Measurements from ENCODE around the gene TBL2.
"Not testable (repeated sequence)": the region's sequence is repeated elsewhere in the genome, so short reads cannot be mapped to it uniquely, and the experiment has no call there.

TBL2 gene

GRCh38 chr7:73606801-73607691 is 28.7 kb upstream of the TBL2 start:
- peak; percentile 71 for DNase-seq

- DNase-seq = no peak
Observed at GRCh38 chr7:73605601-73606220, 27.3 kb upstream of the TBL2 start.

- no peak for DNase-seq
Observed at GRCh38 chr7:73602721-73603651, 24.6 kb upstream of the TBL2 start.

GRCh38 chr7:73599916-73600315 is 21.5 kb upstream of the TBL2 start:
- no peak for DNase-seq

DNA sequence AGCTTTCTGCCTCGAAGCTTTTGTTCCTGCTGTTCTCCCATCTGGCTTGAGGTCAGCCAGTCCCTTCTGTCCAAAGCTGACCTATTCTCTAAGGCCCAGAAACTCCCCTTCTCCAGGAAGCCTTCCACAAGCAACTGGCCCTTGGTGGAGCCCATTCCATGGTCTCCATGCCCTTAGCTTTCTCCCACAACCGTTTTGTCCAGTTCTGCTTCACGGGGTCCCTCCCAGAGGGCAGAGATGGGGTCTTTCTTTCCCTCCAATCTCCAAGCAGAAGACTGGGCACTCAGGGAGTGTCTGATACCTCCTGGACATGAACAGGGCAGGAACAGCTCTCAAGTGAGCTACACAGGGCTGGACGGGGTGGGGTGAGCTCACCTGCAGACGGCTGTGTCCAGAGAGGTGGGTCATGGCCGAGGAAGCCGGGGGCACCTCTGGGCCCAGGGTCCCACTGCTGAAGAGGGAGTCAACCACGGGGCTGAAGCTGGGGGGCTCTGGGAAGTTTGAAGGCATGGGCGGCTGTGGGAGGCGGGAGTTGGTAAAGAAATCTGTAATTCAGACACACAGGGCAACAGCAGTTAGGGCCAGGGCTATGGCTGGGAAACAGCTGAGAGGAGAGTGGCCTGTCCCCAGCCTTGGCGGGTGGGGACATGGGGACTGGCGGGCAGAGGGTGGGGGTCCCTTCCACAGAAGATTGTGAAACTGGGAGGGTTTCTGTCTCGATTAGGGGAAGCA is 20.9 kb upstream of the TBL2 start:
- DNase-seq = no peak

DNA sequence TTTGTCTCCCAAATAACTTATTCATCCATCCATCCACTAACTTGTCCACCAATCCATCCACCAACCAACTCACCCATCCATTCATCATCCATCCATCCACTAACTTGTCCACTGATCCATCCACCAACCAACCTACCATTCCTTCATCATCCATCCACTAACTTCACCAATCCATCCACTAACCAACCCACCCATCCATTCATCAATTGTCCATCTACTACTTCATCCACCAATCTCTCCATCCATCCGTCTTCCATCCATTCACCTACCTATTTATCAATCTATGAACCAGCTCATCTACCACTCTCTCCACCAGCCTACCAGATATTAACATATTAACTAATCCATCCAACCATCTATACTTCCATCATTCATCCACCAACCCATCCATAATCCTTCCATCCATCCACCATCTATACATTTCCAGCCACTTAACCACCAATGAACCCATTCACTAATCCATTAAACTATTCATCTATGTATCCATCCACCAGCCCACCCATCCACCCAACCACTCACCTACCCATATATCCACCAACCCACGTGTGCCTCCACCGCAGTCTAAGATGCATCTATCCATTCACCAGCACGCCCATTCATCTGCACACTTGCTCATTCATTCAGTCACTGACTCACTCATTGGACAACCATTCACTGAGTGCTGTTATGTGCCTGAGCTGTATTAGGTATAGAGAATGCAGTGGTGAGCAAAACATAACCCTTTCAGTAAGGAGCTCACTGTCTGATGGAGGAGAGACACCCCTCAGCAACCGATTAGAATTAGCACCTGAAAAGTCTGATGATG is 19.8 kb upstream of the TBL2 start:
- DNase-seq = no peak

DNA sequence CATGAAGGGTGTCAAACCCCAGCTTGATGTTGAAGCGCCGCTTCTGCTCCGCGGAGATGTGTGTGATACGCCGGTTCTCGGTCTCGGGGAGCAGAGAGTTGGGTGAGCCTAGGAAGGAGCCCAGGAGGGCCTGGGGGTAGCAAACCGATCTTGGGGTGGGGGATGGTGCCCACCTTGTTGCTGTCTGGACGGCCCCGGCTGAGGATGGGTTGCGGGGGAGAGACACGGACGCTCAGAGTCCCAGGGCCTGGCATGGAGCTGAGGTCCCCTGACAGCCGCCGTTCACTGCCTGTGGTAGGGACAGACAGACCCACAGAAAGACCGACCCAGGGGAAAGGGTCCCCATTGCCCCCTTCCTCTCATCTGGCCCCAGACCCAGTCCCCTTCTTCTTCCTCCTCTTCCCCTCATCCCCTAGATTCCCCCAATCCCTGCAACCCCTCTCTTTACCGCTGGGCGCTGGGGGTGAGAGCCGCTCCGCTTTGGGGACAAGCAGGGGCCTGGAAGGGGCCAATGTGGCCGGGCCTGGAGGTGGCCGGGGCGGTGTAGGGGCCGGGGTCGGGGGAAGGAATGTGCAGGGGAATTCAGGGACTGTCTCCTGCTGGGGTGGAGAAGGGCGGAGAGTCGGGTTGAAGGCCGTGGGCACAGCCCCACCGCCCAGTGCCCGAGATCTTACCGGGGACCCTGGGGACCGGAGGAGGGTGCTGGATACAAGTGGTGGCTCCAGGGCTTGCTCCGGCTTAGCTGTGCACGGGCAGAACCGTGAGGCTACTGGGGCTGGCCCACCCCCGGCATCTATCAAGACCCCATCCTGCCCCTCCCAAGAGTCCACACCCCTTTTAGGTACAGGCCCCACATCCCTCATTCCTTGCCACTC is 18.0 kb upstream of the TBL2 start:
- no peak for DNase-seq

- no peak for DNase-seq
Observed at GRCh38 chr7:73595358-73595757, 17.0 kb upstream of the TBL2 start.

- no peak for DNase-seq
Observed at GRCh38 chr7:73593207-73594045, 15.0 kb upstream of the TBL2 start.

GRCh38 chr7:73586911-73587310 is 8.5 kb upstream of the TBL2 start:
- DNase-seq = no peak

- no peak for DNase-seq
Observed at GRCh38 chr7:73585196-73585595, 6.8 kb upstream of the TBL2 start.

DNA sequence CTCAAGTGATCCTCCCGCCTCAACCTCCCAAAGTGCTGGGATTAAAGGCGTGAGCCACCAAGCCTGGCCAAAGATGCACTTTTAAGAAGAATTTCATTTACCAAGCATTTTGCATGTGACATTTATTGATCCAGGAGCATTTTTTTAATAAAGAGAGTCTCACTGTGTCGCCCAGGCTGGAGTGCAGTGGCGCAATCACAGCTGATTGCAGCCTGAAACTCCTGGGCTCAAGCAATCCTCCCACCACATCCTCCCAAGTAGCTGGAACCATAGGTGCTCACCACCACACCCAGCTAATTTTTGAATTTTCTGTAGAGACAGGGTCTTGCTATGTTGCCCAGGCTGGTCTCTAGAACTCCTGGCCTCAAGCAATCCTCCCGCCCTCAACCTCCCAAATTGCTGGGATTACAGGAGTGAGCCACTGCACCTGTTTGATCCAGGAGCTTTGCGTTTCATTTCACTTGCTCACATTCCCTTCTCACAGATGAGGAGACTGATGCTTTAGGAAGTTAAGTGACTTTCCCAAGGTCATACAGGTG is 4.4 kb upstream of the TBL2 start:
- DNase-seq = no peak

GRCh38 chr7:73581006-73581405 is 2.6 kb upstream of the TBL2 start:
- DNase-seq = not testable (repeated sequence)

DNA sequence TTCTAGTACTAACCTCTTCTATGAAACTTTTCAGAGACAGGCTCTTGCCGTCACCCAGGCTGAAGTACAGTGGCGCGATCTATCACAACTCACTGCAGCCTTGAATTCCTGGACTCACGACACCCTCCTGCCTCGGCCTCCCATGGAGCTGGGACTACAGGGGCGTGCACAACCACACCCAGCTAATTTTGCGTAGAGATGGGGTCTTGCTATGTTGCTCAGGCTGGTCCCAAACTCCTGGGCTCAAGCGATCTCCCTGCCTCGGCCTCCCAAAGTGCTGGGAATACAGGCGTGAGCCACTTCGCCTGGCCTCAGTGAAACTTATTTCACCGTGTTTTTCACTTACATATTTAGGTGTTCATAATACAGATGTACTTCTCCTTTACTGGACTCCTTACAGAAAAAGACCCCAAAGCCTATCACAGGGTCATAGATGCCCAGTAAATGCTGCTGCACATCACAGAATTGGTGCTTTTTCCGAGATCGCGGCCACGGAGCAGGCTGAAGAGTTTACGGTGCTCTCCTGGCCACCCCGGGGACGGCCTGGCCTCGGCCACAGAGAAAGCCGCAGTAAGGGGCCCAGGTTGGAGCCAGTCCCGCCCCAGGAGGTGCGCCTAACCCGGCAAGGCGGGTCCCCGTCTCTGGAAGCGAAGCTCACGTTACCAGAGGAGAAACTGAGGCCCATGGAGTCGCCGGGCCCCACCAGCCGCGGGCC is 595 bp downstream of the TBL2 start:
- no peak for DNase-seq

DNA sequence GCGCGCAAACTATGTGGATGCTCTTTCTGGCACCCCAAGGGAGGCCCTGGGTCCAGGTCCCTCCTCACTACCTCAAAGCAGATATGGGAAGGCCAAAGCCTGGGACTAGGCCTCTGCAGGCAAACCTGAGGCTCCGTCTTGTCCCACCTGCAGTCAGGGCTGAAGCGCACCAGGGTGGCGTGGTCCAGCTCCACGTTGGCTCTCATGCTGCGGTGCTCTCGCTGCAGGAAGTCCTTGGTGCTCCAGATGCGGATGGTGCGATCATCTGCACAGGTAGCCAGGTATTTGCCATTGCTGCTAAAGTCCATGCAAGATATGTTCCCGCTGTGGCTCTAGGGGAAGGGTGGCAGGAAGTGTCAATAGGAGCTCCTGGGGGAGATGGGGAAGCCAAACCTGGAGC is 4.6 kb downstream of the TBL2 start:
- DNase-seq = no peak

GRCh38 chr7:73573276-73573675 is 5.1 kb downstream of the TBL2 start:
- no peak for DNase-seq

- no peak for DNase-seq
Observed at GRCh38 chr7:73572767-73573186, 5.6 kb downstream of the TBL2 start.

DNA sequence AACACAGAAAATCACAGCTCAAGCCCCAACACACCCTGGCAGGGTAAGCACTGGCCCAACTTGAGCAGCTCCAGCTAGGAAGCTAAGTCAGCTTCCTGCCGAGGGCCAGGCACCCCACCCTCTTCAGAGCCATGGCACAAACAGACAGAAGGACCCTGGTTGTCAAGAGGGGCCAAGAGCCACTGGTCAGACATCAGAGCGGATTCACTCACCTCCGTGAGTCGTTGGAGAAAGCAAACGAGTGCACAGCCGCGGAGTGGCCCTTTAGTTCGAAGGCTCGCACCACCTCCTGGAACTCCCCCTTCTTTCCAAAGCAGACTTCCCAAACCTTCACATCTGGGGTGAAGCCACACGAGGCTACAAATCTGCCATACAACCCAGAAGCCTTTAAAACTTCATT is 7.4 kb downstream of the TBL2 start:
- DNase-seq = no peak

DNA sequence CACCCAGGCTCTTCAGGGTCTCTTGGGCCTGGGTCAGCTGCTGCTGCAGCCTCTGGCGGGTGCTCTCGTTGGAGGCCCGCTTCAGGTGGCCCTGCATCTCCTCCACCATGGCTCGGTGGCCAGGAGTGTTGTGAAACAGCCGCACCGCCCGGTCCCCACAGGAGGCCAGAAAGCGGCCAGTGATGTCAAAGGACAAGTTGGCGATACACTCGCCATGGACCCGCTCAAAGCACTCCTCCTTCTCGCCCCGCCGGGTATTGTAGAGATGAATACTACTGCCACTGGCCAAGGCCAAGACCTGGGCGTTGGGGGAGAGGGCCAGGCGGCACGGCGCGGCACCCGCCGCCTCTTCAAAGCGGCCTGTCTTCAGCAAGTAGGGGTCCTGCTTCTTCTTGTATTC is 7.9 kb downstream of the TBL2 start:
- no peak for DNase-seq
